B cell (primary cell): Measurements from ENCODE around the gene CRIM1. TPM values are rescaled to one million over a fixed set of nuclear protein-coding genes. Genes with fewer than 3 reads are reported as not detected.

Experiments used
- ATAC-seq: fragments of 200-7000 bp; cut with Tn5 transposase; one replicate; pipeline ENCODE4 v1.10.0; 2021; ENCODE audit warnings: low read depth, mild to moderate bottlenecking, moderate number of reproducible peaks, moderate library complexity
- CTCF ChIA-PET: fragments of 350-600 bp; sonication (Branson Sonifier 250); formaldehyde crosslinking; loops from one replicate; lab custom pipeline; 2021; ENCODE audit warnings: antibody characterized with exemption, inconsistent platforms; lab: Charles Lee
- POLR2A ChIA-PET: fragments of 350-600 bp; sonication (Branson Sonifier 250); formaldehyde crosslinking; loops from one replicate; lab custom pipeline; 2021; ENCODE audit warnings: antibody characterized with exemption; lab: Charles Lee
- DNase-seq: peaks from one replicate; pipeline ENCODE4 v3.0.0; 2013
- H2AFZ ChIP-seq: 2 replicates; pipeline ENCODE4 v1.6.1; 2012; ENCODE audit warnings: mild to moderate bottlenecking, low read depth, low read length; ENCODE audit not compliant: insufficient read depth, poor library complexity, severe bottlenecking
- H3K27ac ChIP-seq, 2 donors: 1 replicate in 1 of 2; 2 replicates in 1 of 2; pipeline ENCODE4 v1.5.1; 2012 to 2013; ENCODE audit warnings: low read length in 2 of 2, mild to moderate bottlenecking in 2 of 2, moderate library complexity in 1 of 2
- H3K27me3 ChIP-seq, 4 experiments: fragments of 200-600 bp in 1 of 4; sonication (generic) in 1 of 4; replicated peaks in 1 of 4; 1 replicate in 2 of 4; 2 replicates in 2 of 4; pipeline versions ENCODE4 v1.6.1 to v1.7.0; 2013 to 2016; ENCODE audit warnings: low read length in 3 of 4, mild to moderate bottlenecking in 2 of 4, mixed read lengths in 1 of 4, moderate library complexity in 1 of 4; ENCODE audit not compliant: insufficient read depth in 4 of 4, control insufficient read depth in 3 of 4; ENCODE audit errors: control extremely low read depth in 1 of 4
- H3K36me3 ChIP-seq, 2 experiments: replicated peaks in 1 of 2; 1 replicate in 1 of 2; 2 replicates in 1 of 2; pipeline versions ENCODE4 v1.6.1 to v1.7.1; 2013; ENCODE audit warnings: low read length in 1 of 2; ENCODE audit not compliant: insufficient read depth in 2 of 2, control insufficient read depth in 1 of 2; ENCODE audit errors: control extremely low read depth in 1 of 2, extremely low read depth in 1 of 2
- H3K4me1 ChIP-seq, 2 donors: fragments of 200-600 bp in 1 of 2; sonication (generic) in 1 of 2; 1 replicate in 1 of 2; 2 replicates in 1 of 2; pipeline versions ENCODE4 v1.5.1 to v1.6.1; 2013 to 2017; ENCODE audit warnings: low read length in 2 of 2; ENCODE audit not compliant: control insufficient read depth in 2 of 2, insufficient read depth in 2 of 2
- H3K4me2 ChIP-seq: replicated peaks from 2 replicates; pipeline ENCODE3; 2012; ENCODE audit warnings: mild to moderate bottlenecking, low read depth, low read length; ENCODE audit not compliant: poor library complexity, severe bottlenecking
- H3K4me3 ChIP-seq, 5 experiments: fragments of 200-600 bp in 1 of 5; sonication (generic) in 1 of 5; 1 replicate in 3 of 5; 2 replicates in 2 of 5; pipeline versions ENCODE4 v1.5.1 to v1.7.0; 2011 to 2016; ENCODE audit warnings: low read length in 4 of 5, mild to moderate bottlenecking in 4 of 5, low read depth in 2 of 5, control low read depth in 1 of 5, moderate library complexity in 1 of 5; ENCODE audit not compliant: insufficient read depth in 1 of 5; ENCODE audit errors: control extremely low read depth in 1 of 5, extremely low read depth in 1 of 5
- H3K79me2 ChIP-seq: fragments of 200-600 bp; sonication (generic); one replicate; pipeline ENCODE4 v1.6.0; 2016; ENCODE audit warnings: low read length; ENCODE audit not compliant: control insufficient read depth, insufficient read depth
- H3K9ac ChIP-seq: fragments of 200-600 bp; sonication (generic); 2 replicates; pipeline ENCODE4 v1.6.1; 2017; ENCODE audit warnings: mild to moderate bottlenecking, low read length, moderate library complexity
- H3K9me3 ChIP-seq, 3 donors: one replicate each; pipeline versions ENCODE4 v1.6.1 to v1.7.1; 2013; ENCODE audit warnings: low read length in 2 of 3; ENCODE audit not compliant: control insufficient read depth in 2 of 3, insufficient read depth in 1 of 3; ENCODE audit errors: control extremely low read depth in 1 of 3
- H4K20me1 ChIP-seq: 2 replicates; pipeline ENCODE4 v1.6.0; 2012; ENCODE audit warnings: mild to moderate bottlenecking, low read length; ENCODE audit not compliant: insufficient read depth, control insufficient read depth, poor library complexity, severe bottlenecking
- H3K27ac Mint-ChIP-seq: one replicate; pipeline ENCODE4 v1.8.0; 2021; ENCODE audit warnings: mixed read lengths
- H3K27me3 Mint-ChIP-seq: one replicate; pipeline ENCODE4 v1.8.0; 2021; ENCODE audit warnings: mixed read lengths
- H3K4me1 Mint-ChIP-seq: one replicate; pipeline ENCODE4 v1.8.0; 2021; ENCODE audit warnings: mixed read lengths
- H3K4me3 Mint-ChIP-seq: one replicate; pipeline ENCODE4 v1.8.0; 2021; ENCODE audit warnings: mixed read lengths
- H3K9me3 Mint-ChIP-seq: one replicate; pipeline ENCODE4 v1.8.0; 2022; ENCODE audit warnings: mixed read lengths; ENCODE audit not compliant: insufficient read depth
- EZH2 ChIP-seq: IDR thresholded peaks from 2 replicates; pipeline ENCODE4 v1.6.1; 2012; ENCODE audit warnings: borderline replicate concordance, low read depth, mild to moderate bottlenecking, moderate library complexity, low read length; ENCODE audit not compliant: insufficient read depth, poor library complexity, severe bottlenecking
- WGBS: methylation state at CpG from one replicate; pipeline ENCODE4 v1.1.5; 2013; ENCODE audit warnings: missing lambda C conversion rate; ENCODE audit not compliant: insufficient coverage; 5-methylcytosine and 5-hydroxymethylcytosine counted together
- intact Hi-C: fragments of 100-400 bp; cut with micrococcal nuclease; formaldehyde crosslinking; loops from one replicate; pipeline ENCODE4 v1.10.0; 2022
- polyA plus RNA-seq: library from polyadenylated mRNA; depleted of rRNA; stranded (reverse); fragments of >200 nt; gene quantifications from 2 replicates; pipeline ENCODE4 v1.2.3, GENCODE V29; 2012
- total RNA-seq, 2 donors: library from RNA; stranded (reverse); fragments of 120-200 nt in 1 of 2; gene quantifications; 1 replicate in 1 of 2; 2 replicates in 1 of 2; pipeline versions ENCODE4 v1.2.3 to v1.2.4, GENCODE V29; 2013 to 2022
- TF ChIP-seq, protein P1 (sequence below): fragments of 200-600 bp; IDR thresholded peaks from one replicate; pipeline ENCODE4 v1.8.0; 2022; ENCODE audit warnings: antibody characterized with exemption, mild to moderate bottlenecking

Gene CRIM1
- total and polyA plus RNA-seq, 2 donors (not counting 1 experiment from before 2014, with no cell fraction given) = 1.3 to 5.0 TPM

DNA sequence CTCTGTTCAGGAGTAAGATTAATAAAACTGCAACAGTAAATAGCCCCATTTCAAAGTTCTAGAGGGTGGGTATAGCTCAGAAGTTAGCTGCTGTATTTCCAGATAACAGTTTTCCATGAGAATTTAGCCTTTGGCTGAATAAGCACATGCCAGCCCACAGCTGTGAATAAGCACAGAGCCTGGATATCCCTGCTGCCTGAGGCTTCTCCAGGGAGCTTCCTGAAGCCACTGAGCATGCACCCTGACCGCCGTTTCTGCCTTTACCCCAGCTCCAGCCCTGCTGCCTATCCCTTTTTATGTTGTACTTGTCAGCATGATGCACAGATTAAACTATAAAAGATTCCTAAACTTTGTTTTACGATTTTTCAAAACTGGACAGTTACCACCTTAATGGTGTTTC is 157.1 kb downstream of the CRIM1 start:
- ChIA-PET CTCF (no interaction called here), POLR2A (no interaction called here)
- Histone ChIP-seq H3K36me3 (peaks cover 0 to 4% of the 10 kb centered on the region in 2 experiments), H3K79me2 (no peaks in the 10 kb centered on the region), H3K9ac (no peak overlapping the region), H4K20me1 (no peaks in the 10 kb centered on the region), H3K9me3 (no peaks in the 10 kb centered on the region), H3K27ac (no peak overlapping the region), H3K27me3 (no peaks in the 10 kb centered on the region), H3K4me2 (no peak overlapping the region), H3K4me1 (no peaks in the 10 kb centered on the region), H2AFZ (no peak overlapping the region), H3K4me3 (no peak overlapping the region)
- intact Hi-C loops = no loop called here
- no peak for ATAC-seq
- DNase-seq = no peak
- TF ChIP-seq, protein P1, sequence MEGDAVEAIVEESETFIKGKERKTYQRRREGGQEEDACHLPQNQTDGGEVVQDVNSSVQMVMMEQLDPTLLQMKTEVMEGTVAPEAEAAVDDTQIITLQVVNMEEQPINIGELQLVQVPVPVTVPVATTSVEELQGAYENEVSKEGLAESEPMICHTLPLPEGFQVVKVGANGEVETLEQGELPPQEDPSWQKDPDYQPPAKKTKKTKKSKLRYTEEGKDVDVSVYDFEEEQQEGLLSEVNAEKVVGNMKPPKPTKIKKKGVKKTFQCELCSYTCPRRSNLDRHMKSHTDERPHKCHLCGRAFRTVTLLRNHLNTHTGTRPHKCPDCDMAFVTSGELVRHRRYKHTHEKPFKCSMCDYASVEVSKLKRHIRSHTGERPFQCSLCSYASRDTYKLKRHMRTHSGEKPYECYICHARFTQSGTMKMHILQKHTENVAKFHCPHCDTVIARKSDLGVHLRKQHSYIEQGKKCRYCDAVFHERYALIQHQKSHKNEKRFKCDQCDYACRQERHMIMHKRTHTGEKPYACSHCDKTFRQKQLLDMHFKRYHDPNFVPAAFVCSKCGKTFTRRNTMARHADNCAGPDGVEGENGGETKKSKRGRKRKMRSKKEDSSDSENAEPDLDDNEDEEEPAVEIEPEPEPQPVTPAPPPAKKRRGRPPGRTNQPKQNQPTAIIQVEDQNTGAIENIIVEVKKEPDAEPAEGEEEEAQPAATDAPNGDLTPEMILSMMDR = no peak
- no peak for TF ChIP-seq EZH2
- 100% methylated on average over 2 of the region's 3 CpGs for WGBS
- Mint-ChIP-seq H3K9me3 (no peaks in the 10 kb centered on the region), H3K27me3 (no peaks in the 10 kb centered on the region), H3K4me3 (no peak overlapping the region), H3K27ac (no peak overlapping the region), H3K4me1 (no peaks in the 10 kb centered on the region)

- H3K9me3 Mint-ChIP-seq = no peaks in the 10 kb centered on the region
Measured at GRCh38 chr2:36513661-36514060, 158.1 kb downstream of the CRIM1 start.

More at GRCh38 chr2:36513661-36514060, 158.1 kb downstream of the CRIM1 start:
- Mint-ChIP-seq H3K4me3 (no peak overlapping the region), H3K27me3 (no peaks in the 10 kb centered on the region), H3K4me1 (no peaks in the 10 kb centered on the region), H3K27ac (no peak overlapping the region)
- Histone ChIP-seq H3K4me3 (no peak overlapping the region), H3K4me2 (no peak overlapping the region), H3K79me2 (no peaks in the 10 kb centered on the region), H3K27ac (no peak overlapping the region), H3K9me3 (no peaks in the 10 kb centered on the region), H3K4me1 (no peaks in the 10 kb centered on the region), H3K27me3 (no peaks in the 10 kb centered on the region), H2AFZ (no peak overlapping the region), H3K9ac (no peak overlapping the region), H3K36me3 (peaks cover 0 to 4% of the 10 kb centered on the region in 2 experiments), H4K20me1 (no peaks in the 10 kb centered on the region)
- POLR2A ChIA-PET = no interaction called here
- 94% methylated on average over 2 of the region's 2 CpGs for WGBS
- ATAC-seq = no peak
- DNase-seq = no peak
- TF ChIP-seq, protein P1 = no peak
- TF ChIP-seq EZH2 = no peak
- intact Hi-C loops = no loop called here
- CTCF ChIA-PET = no interaction called here
